GM12878 (cell line): ENCODE results near the gene LRRTM1. TPM values are rescaled to one million over a fixed set of nuclear protein-coding genes. Genes with fewer than 3 reads are reported as not detected.

Source experiments
- ATAC-seq: fragments of 200-7000 bp; cut with Tn5 transposase; 3 replicates; pipeline ENCODE4 v1.9.1; 2020; ENCODE audit warnings: mild to moderate bottlenecking, moderate library complexity
- BruUV-seq: library from RNA; stranded (reverse); fragments of 400-500 nt; replicated peaks from 2 replicates; lab custom pipeline; 2021; lab: Mats Ljungman, UMichigan
- CTCF ChIA-PET: fragments of 300-600 bp; sonication (Branson Sonifier 250); formaldehyde crosslinking; extraction: SDS; loops from one replicate; lab custom pipeline; 2021; ENCODE audit warnings: inconsistent platforms; lab: Yijun Ruan, JAX
- POLR2A ChIA-PET: fragments of 350-600 bp; formaldehyde crosslinking; extraction: SDS; loops from one replicate; lab custom pipeline; 2021; ENCODE audit warnings: inconsistent platforms; lab: Charles Lee
- RAD21 ChIA-PET: fragments of 300-600 bp; sonication (Branson Sonifier 250); formaldehyde crosslinking; loops from one replicate; lab custom pipeline; 2023; ENCODE audit warnings: antibody characterized with exemption; ENCODE audit not compliant: unreplicated experiment; lab: Charles Lee
- SMC1A ChIA-PET: fragments of 300-600 bp; sonication (Branson Sonifier 250); formaldehyde crosslinking; loops from one replicate; lab custom pipeline; 2023; ENCODE audit not compliant: unreplicated experiment, uncharacterized antibody; lab: Charles Lee
- DNase-seq: peaks from one replicate; pipeline ENCODE4 v3.0.0-alpha.2; 2011; ENCODE audit warnings: low read depth, low spot score
- FAIRE-seq: peaks from 3 replicates; lab custom pipeline; 2011; peaks lifted over from hg19 to GRCh38; lab: Jason Lieb, UNC
- H2AFZ ChIP-seq: 2 replicates; pipeline ENCODE4 v1.6.0; 2011; ENCODE audit warnings: low read depth, low read length, control low read depth; ENCODE audit not compliant: control insufficient read depth
- H3K27ac ChIP-seq: 2 replicates; pipeline ENCODE4 v1.5.1; 2011; ENCODE audit warnings: control low read depth; ENCODE audit not compliant: control insufficient read depth, insufficient read depth
- H3K27me3 ChIP-seq, 2 experiments: replicated peaks in 1 of 2; 2 replicates each; pipeline versions ENCODE4 v1.6.0 to v1.6.1; 2011; ENCODE audit warnings: low read length in 1 of 2; ENCODE audit not compliant: control insufficient read depth in 2 of 2, insufficient read depth in 2 of 2
- H3K36me3 ChIP-seq, 2 experiments: 2 replicates each; pipeline ENCODE4 v1.5.1; 2011; ENCODE audit warnings: low read length in 1 of 2; ENCODE audit not compliant: control insufficient read depth in 2 of 2, insufficient read depth in 2 of 2
- H3K4me1 ChIP-seq: 2 replicates; pipeline ENCODE4 v1.6.1; 2011; ENCODE audit warnings: mild to moderate bottlenecking, low read length, moderate library complexity, mixed read lengths; ENCODE audit not compliant: control insufficient read depth, insufficient read depth
- H3K4me2 ChIP-seq: 2 replicates; pipeline ENCODE4 v1.6.0; 2011; ENCODE audit warnings: control low read depth; ENCODE audit not compliant: control insufficient read depth, insufficient read depth
- H3K4me3 ChIP-seq: fragments of 200-600 bp; sonication (generic); 2 replicates; pipeline ENCODE4 v1.5.1; 2016
- H3K79me2 ChIP-seq: 2 replicates; pipeline ENCODE4 v1.6.0; 2011; ENCODE audit warnings: low read length; ENCODE audit not compliant: control insufficient read depth, insufficient read depth
- H3K9ac ChIP-seq: 2 replicates; pipeline ENCODE4 v1.8.0; 2011; ENCODE audit warnings: low read length, control low read depth, mixed read lengths; ENCODE audit not compliant: control insufficient read depth, insufficient read depth
- H3K9me3 ChIP-seq: replicated peaks from 3 replicates; pipeline ENCODE4 v1.5.1; 2011; ENCODE audit warnings: mild to moderate bottlenecking, low read length; ENCODE audit not compliant: control insufficient read depth, insufficient read depth
- H4K20me1 ChIP-seq: 2 replicates; pipeline ENCODE4 v1.6.0; 2011; ENCODE audit not compliant: control insufficient read depth, insufficient read depth
- CHD1 ChIP-seq: IDR thresholded peaks from 2 replicates; pipeline ENCODE4 v1.6.1; 2012; ENCODE audit warnings: low read depth, low read length, improper control_type of control experiment
- HDAC2 ChIP-seq: fragments of 200-600 bp; sonication (generic); IDR thresholded peaks from 2 replicates; pipeline ENCODE4 v1.6.1; 2017
- MYC ChIP-seq: IDR thresholded peaks from 2 replicates; pipeline ENCODE4 v1.6.1; 2011; ENCODE audit warnings: mild to moderate bottlenecking, low read length, moderate library complexity, inconsistent platforms; ENCODE audit not compliant: insufficient read depth, insufficient replicate concordance, insufficient read length, severe bottlenecking
- SIN3A ChIP-seq: IDR thresholded peaks from 2 replicates; pipeline ENCODE4 v1.6.1; 2012; ENCODE audit warnings: low read depth, low read length, improper control_type of control experiment
- TARDBP ChIP-seq: IDR thresholded peaks from 2 replicates; pipeline ENCODE4 v1.6.1; 2016; ENCODE audit warnings: borderline replicate concordance
- YY1 ChIP-seq: IDR thresholded peaks from 2 replicates; pipeline ENCODE4 v1.6.1; 2011; ENCODE audit warnings: low read depth, mild to moderate bottlenecking, low read length
- ZZZ3 ChIP-seq: IDR thresholded peaks from 2 replicates; pipeline ENCODE4 v1.6.1; 2011; ENCODE audit warnings: low read depth; ENCODE audit not compliant: control insufficient read depth, insufficient read length
- WGBS: methylation state at CpG from one replicate; pipeline ENCODE4 v1.1.6; 2016; ENCODE audit warnings: low lambda C conversion rate; ENCODE audit not compliant: insufficient replicate concordance, insufficient coverage; ENCODE audit errors: missing lambda C conversion rate; 5-methylcytosine and 5-hydroxymethylcytosine counted together
- in situ Hi-C: fragments of 300-500 bp; cut with MboI; formaldehyde crosslinking; loops from 9 replicates; pipeline ENCODE4 v1.14.3; 2018; ENCODE audit warnings: mixed read lengths
- intact Hi-C: fragments of 100-400 bp; cut with micrococcal nuclease; formaldehyde crosslinking; loops from one replicate; pipeline ENCODE4 v1.14.2; 2022; ENCODE audit not compliant: unreplicated experiment
- polyA plus RNA-seq, 11 experiments: library from polyadenylated mRNA; depleted of rRNA in 4 of 11; unstranded in 6 of 11; stranded (reverse) in 5 of 11; fragments of >200 nt; fragmentation: Nextera tagmentation in 4 of 11; fragmentation: Illumina TruSeq in 1 of 11; extraction: Ambion mirVana in 4 of 11; extraction: Trizol in 1 of 11; gene quantifications; 1 replicate in 1 of 11; 2 replicates in 10 of 11; pipeline versions ENCODE4 v1.2.1 to v1.2.3, GENCODE V29; 2011 to 2016; ENCODE audit warnings: inconsistent platforms in 2 of 11, missing spikeins in 2 of 11, low read depth in 1 of 11
- total RNA-seq, 4 experiments: library from RNA; depleted of rRNA in 3 of 4; stranded (reverse); fragments of >200 nt in 3 of 4; fragmentation: Illumina TruSeq in 1 of 4; extraction: Trizol in 1 of 4; gene quantifications; 2 replicates each; pipeline versions ENCODE4 v1.2.1 to v1.2.3, GENCODE V29; 2013 to 2021
- TF ChIP-seq, protein P1 (sequence below): IDR thresholded peaks from 2 replicates; pipeline ENCODE4 v1.6.1; 2012; ENCODE audit warnings: mild to moderate bottlenecking, low read depth, low read length
- TF ChIP-seq, protein P2 (sequence below): fragments of 450-650 bp; IDR thresholded peaks from 2 replicates; pipeline ENCODE4 v1.6.1; 2017; ENCODE audit warnings: mild to moderate bottlenecking, moderate library complexity

The LRRTM1 gene
- total and polyA plus RNA-seq, 10 of the 15 experiments (the other 5 are each of a cell fraction or from before 2014, with no cell fraction given), result not detected

DNA sequence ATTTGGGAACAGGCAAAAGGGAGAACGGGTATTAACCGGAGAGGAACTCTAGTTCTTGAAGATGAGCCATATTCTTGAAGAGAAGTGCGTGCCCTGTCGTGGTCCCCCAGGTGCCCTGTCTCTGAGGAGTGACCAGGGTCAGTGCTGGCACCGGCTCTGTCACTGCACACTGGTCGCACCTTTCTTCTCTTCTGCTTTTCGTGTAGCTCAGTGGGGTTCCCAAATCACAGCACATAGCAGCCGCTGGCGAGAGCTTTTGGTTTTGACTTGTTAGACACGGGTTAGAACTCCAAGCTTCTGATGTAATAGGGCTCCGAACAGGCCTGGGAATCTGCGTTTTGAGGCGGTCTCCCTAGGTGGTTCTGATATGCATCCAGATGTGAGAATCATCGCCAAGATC is 18.4 kb upstream of the LRRTM1 start (continued):
- no peak for TF ChIP-seq MYC
- TF ChIP-seq, protein P1, sequence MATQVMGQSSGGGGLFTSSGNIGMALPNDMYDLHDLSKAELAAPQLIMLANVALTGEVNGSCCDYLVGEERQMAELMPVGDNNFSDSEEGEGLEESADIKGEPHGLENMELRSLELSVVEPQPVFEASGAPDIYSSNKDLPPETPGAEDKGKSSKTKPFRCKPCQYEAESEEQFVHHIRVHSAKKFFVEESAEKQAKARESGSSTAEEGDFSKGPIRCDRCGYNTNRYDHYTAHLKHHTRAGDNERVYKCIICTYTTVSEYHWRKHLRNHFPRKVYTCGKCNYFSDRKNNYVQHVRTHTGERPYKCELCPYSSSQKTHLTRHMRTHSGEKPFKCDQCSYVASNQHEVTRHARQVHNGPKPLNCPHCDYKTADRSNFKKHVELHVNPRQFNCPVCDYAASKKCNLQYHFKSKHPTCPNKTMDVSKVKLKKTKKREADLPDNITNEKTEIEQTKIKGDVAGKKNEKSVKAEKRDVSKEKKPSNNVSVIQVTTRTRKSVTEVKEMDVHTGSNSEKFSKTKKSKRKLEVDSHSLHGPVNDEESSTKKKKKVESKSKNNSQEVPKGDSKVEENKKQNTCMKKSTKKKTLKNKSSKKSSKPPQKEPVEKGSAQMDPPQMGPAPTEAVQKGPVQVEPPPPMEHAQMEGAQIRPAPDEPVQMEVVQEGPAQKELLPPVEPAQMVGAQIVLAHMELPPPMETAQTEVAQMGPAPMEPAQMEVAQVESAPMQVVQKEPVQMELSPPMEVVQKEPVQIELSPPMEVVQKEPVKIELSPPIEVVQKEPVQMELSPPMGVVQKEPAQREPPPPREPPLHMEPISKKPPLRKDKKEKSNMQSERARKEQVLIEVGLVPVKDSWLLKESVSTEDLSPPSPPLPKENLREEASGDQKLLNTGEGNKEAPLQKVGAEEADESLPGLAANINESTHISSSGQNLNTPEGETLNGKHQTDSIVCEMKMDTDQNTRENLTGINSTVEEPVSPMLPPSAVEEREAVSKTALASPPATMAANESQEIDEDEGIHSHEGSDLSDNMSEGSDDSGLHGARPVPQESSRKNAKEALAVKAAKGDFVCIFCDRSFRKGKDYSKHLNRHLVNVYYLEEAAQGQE, result no peak

DNA sequence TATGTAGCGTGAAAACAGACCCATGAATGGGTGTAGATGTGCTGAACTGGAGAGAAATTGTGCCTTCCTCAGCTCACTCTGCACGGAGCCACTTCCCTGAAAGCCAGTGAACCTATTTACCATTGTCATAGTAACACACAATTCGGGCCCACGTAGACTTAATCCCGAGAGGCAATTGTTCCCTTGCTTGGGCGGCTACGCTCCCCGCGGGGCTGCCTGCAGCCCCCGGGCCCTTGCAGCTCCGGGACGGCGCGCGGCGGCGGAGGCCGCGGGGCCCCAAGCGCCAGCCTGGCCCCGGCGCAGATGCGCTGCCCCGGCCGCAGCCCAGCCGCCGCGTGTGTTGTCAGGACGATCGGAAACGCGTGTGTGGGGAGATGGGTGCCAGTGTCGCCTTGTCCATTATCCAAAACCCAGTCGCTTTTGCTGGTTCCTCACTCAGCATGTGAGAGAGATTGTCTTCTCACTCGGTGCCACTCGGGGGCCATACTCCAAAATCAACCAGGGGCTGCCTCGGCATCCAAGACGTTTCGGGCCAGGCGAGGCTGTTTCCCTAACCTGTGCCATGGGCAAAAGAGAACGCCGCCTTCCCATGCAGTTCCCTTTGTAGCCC is 17.9 kb upstream of the LRRTM1 start:
- H3K9ac ChIP-seq, result no peak overlapping the region
- no peaks in the 10 kb centered on the region for H4K20me1 ChIP-seq
- SMC1A ChIA-PET, result interaction anchor here (0.7 to 8.9 kb wide), 7 partner anchors 28 to 234 kb away, joined by 3 to 530 read pairs (median 4); no protein-coding TSS in a partner anchor
- no peaks in the 10 kb centered on the region for H3K4me1 ChIP-seq
- H3K4me2 ChIP-seq, result no peak overlapping the region
- no peaks in the 10 kb centered on the region for H3K79me2 ChIP-seq
- peaks cover 0 to 6% of the 10 kb centered on the region in 2 experiments; a peak in 2 of 4 replicates for H3K27me3 ChIP-seq
- CTCF ChIA-PET, result interaction anchor here (0.6 to 9.9 kb wide), 3 partner anchors 14 to 684 kb away, joined by 4 to 440 read pairs (median 17); no protein-coding TSS in a partner anchor
- no peak overlapping the region for H3K27ac ChIP-seq
- FAIRE-seq (no peak), DNase-seq (no peak), ATAC-seq (no peak)
- in situ Hi-C loops (no loop called here), intact Hi-C loops (loop anchor here (10.0 kb wide), 2 partner anchors 142 to 532 kb away; no protein-coding TSS in a partner anchor)
- BruUV-seq, result no TSS peak
- H3K4me3 ChIP-seq, result no peak overlapping the region
- RAD21 ChIA-PET, result interaction anchor here (0.7 to 6.4 kb wide), 3 partner anchors 45 to 177 kb away, joined by 3 to 385 read pairs (median 7); no protein-coding TSS in a partner anchor
- no peak for TF ChIP-seq YY1
- TF ChIP-seq ZZZ3, result no peak
- TF ChIP-seq TARDBP, result no peak
- TF ChIP-seq, protein P2, sequence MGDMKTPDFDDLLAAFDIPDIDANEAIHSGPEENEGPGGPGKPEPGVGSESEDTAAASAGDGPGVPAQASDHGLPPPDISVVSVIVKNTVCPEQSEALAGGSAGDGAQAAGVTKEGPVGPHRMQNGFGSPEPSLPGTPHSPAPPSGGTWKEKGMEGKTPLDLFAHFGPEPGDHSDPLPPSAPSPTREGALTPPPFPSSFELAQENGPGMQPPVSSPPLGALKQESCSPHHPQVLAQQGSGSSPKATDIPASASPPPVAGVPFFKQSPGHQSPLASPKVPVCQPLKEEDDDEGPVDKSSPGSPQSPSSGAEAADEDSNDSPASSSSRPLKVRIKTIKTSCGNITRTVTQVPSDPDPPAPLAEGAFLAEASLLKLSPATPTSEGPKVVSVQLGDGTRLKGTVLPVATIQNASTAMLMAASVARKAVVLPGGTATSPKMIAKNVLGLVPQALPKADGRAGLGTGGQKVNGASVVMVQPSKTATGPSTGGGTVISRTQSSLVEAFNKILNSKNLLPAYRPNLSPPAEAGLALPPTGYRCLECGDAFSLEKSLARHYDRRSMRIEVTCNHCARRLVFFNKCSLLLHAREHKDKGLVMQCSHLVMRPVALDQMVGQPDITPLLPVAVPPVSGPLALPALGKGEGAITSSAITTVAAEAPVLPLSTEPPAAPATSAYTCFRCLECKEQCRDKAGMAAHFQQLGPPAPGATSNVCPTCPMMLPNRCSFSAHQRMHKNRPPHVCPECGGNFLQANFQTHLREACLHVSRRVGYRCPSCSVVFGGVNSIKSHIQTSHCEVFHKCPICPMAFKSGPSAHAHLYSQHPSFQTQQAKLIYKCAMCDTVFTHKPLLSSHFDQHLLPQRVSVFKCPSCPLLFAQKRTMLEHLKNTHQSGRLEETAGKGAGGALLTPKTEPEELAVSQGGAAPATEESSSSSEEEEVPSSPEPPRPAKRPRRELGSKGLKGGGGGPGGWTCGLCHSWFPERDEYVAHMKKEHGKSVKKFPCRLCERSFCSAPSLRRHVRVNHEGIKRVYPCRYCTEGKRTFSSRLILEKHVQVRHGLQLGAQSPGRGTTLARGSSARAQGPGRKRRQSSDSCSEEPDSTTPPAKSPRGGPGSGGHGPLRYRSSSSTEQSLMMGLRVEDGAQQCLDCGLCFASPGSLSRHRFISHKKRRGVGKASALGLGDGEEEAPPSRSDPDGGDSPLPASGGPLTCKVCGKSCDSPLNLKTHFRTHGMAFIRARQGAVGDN, result no peak
- TF ChIP-seq SIN3A, result no peak
- no peak for TF ChIP-seq HDAC2
- TF ChIP-seq CHD1, result no peak
- POLR2A ChIA-PET, result no interaction called here
- no peaks in the 10 kb centered on the region for H3K36me3 ChIP-seq
- H2AFZ ChIP-seq, result no peak overlapping the region
- 40% methylated on average over 42 of the region's 42 CpGs for WGBS
- H3K9me3 ChIP-seq, result no peaks in the 10 kb centered on the region
